GM21786 (cell line): ENCODE measurements around the gene PIP4K2C.

Experiments
- ATAC-seq: cut with Tn5 transposase; IDR thresholded peaks from one replicate; pipeline ENCODE4 v1.9.1; 2021; ENCODE audit not compliant: unreplicated experiment

PIP4K2C gene

DNA sequence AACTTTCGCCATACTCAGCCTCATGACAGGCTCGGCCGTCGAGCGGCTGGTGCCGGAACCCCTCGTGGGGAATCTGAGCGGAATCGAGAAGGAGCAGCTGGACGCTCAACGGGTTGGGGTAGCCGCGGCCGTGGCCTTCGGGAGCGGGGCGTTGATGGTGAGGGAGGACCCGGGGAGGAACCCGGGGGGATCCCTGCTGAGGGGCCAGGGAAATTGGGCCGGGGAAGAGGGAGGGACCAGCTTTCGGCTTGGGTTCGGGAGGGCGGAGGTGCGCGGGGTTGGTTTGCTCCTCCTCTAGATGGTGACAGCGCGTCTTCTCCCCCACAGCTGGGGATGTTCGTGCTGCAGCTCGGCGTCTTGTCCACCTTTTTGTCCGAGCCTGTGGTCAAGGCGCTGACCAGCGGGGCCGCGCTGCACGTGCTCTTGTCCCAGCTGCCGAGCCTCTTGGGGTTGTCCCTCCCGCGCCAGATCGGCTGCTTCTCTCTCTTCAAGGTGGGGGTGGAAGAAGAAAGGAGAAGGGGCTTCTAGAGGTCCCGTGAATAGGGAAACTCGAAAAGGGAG, 30.0 kb downstream of the PIP4K2C start:
- ATAC-seq: no peak

DNA sequence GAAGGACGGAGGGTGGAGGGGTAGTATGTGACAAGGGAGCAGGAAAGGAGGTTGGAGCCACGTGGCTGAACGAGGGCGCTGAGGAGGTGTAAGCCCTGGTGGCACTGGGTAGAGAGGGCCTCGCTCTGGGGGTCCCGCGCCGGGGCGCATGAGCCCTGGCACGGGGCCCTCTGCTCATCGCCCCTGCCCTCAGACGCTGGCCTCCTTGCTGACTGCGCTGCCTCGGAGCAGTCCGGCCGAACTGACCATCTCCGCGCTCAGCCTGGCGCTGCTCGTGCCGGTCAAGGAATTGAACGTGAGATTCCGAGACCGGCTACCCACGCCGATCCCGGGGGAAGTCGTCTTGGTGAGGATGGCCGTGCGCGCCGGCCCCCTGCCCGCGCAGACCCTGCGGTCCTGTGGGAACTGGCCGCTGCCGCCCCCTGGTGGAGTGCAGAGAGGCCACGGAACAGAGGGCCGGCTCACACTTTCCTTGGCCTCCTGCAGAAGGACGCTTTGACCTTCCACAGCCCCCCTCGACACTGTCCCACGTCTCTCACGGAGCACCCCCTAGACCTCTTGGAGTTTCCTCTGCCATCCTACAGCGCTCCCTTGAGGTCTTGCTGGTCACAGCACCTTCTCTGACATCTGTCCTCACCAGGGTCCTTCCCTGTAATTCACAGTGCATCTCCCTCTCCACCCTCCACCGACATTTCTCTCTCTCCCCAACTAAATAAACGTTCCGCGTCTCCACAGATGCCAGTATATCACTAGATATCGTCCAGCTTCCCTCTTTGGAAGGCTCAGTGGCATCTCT, 30.7 kb downstream of the PIP4K2C start:
- ATAC-seq: peak; percentile 50

DNA sequence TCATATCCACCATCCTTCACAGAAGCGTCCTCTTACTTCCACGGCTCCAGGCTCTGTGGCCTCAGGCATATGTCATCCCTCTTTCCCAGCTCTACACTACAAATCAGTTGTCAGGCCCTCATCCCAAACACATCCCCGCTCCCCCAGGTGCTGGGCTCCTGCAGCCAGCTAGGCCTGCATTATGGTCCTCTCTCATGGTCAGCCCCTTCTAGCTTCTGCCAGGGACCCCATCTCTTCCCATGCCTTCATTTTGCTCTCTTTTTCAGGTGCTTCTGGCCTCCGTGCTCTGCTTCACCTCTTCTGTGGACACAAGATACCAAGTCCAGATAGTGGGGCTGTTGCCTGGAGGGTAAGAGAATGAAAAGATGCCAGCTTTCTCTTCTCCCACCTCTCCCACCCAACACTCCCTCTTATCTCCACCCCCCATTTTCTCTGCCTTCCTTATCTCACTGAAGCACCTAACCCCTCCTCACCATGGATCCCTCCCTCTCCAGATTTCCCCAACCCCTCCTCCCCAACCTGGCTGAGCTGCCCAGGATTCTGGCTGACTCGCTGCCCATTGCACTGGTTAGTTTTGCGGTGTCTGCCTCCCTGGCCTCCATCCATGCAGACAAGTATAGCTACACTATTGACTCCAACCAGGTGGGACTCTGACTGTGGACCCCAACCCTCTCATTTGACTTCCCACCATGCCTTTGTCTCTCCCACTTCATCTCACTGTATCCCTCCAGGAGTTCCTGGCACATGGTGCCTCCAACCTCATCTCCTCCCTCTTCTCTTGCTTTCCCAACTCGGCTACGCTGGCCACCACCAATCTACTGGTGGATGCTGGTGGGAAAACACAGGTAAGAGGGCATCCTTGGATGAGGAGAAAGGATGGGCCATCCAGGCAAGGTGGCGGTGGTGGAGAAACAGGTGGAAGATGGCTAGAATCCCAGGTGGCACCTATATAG, 31.6 kb downstream of the PIP4K2C start:
- ATAC-seq: no peak

DNA sequence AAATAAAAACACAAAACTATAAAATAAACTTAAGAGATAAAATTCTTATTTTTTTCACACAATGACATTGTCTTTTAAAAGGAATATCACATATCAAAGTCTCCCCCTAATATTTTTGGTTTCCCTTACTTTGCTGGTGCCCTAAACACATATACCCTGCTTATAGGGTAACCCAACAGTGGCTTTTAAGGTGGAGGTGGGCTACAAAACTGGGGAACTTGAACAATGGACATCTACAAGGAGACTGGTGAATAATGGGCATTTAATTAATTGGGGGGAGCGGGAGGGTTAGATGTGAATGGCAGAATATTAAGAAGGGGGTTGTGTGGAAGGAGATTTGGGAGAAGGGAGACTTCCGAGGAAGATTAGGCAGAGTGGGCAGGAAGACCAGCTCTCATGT, 32.4 kb downstream of the PIP4K2C start:
- no peak for ATAC-seq

DNA sequence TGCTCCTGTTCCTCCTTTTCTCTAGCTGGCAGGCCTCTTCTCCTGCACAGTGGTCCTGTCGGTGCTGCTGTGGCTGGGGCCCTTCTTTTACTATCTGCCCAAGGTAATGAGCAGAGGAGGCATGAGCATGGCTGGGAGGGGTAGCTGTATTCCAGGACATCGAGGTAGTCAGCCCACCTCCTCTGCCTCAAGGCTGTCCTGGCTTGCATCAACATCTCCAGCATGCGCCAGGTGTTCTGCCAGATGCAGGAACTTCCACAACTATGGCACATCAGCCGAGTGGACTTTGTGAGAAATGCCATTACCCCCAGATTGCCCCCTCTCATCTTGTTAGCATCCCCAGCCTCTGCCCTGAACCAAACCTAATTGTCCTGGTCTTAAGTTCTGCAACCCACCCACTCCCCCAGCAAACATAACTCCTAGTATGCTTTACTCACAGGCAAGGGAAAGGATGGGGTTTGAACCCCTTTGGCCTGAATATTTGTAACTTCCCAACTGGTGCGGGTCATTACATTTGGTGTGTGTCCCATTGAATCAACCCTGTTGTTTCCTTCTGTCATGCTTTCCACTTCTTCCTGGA, 32.9 kb downstream of the PIP4K2C start:
- no peak for ATAC-seq

DNA sequence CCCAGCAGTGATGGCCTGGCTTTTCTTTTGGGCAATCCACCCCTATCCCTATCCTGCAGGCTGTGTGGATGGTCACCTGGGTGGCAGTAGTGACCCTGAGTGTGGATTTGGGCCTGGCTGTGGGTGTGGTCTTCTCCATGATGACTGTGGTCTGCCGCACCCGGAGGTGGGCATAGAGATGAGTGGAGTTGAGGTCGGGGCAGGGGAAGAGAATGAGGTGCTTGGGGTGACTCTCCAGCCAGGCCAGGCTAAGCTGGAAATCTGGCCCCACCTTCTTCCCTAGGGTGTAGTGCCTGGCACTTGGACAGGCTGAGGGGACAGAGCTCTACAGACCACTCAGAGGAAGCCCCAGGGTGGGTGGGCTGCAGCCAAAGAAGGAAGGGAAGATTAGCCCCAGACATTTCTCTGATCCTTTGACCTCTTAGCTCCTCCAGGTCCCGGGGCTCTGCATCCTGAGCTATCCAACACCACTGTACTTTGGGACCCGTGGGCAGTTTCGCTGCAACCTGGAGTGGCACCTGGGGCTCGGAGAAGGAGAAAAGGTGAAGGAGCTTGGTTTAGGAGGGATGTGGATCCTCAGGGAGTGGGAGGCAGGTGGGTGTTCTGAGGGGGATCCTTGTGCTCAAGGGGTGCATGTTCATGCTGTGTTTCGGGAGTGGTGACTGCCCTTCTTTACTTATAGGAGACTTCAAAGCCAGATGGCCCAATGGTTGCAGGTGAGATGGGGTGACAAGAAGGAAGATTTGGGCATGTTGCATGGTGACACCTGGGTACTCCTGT, 33.6 kb downstream of the PIP4K2C start:
- ATAC-seq: no peak

DNA sequence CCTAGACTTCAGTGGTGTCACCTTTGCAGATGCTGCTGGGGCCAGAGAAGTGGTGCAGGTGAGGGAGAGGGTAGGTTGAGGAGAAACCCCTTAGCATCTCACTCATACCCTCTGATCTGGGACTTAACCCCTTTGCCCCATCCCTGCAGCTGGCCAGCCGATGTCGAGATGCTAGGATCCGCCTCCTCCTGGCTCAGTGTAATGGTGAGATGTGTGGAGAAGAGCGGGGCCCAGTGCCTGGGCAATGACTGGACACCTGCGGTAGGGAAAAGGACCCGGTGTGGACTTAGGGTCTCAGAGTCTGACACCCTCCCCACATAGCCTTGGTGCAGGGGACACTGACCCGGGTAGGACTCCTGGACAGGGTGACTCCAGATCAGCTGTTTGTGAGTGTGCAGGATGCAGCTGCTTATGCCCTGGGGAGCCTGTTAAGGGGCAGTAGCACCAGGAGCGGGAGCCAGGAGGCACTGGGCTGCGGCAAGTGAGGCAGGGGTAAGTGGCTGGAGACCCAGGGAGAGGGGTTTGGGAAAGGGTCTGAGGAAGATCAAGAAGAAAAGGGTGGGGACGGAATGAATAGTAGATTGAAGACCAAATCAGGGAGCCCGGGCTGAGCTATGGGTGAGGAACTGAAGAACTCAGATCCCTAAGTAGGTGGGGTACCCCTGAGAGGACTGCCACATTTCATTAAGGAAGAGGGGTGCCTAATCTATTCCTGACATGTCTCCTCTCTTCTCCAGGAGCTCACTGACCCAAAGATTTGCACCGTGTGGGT, 34.5 kb downstream of the PIP4K2C start:
- ATAC-seq: no peak

DNA sequence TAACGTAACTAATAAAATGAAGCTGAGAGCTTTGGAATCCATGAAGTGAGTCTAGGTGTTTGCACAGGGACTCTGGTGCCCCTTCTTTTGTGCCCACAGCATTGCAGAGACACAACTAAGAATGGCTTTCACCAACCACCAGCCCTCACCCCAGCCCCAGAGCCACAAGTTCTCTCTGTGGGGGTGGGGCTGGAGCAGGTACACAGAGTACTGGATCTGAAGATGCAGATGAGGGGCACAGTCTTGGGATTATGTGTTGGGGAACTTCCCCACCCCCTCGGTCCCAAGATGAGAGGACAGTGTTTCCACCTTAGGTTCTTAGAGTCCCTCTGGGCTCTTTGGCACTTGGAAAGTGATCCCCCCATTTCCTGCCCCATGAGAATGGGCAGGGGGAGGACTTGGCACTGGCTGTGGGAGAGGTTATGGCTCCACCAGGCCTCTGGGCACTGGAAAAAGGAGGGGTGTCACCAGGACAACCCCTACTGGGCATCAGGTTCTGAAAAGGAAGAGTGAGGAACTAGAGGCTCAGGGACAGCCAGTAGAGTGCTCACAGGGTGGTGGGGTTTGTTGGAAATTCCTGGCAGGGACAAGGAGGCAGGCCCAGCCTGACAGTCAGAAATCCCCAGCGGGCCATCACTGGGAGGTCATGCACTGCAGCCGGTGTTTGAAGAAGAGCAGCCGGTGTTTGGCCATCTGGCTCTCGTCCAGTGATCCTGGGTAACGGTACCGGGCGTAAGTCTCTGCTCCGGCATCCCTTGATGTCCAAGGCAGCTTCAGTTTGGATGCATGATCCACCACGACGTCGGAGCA, 35.3 kb downstream of the PIP4K2C start:
- ATAC-seq: no peak

DNA sequence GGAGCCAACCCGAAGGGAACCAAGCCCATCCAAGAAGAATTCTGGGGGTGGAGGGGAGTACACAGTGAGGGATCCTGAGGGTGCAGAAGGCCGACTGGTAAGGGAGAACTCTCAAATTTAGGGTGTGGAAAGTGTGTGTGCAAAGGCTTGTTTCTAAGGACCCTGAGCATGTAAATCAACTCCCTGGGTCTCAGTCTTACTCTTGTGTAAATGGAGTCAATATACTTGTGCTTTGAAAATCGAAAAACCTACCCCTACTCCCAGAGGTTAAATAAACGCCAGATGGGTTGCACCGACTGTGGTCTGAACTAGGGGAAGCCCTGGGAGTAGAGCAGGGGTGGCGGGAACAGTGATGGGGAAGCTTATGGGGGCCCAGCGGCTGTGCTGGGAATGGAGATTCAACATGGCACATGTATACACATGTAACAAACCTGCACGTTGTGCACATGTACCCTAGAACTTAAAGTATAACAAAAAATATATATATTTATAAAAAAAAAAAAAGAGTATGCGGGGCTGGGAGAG, 36.0 kb downstream of the PIP4K2C start:
- ATAC-seq: no peak

DNA sequence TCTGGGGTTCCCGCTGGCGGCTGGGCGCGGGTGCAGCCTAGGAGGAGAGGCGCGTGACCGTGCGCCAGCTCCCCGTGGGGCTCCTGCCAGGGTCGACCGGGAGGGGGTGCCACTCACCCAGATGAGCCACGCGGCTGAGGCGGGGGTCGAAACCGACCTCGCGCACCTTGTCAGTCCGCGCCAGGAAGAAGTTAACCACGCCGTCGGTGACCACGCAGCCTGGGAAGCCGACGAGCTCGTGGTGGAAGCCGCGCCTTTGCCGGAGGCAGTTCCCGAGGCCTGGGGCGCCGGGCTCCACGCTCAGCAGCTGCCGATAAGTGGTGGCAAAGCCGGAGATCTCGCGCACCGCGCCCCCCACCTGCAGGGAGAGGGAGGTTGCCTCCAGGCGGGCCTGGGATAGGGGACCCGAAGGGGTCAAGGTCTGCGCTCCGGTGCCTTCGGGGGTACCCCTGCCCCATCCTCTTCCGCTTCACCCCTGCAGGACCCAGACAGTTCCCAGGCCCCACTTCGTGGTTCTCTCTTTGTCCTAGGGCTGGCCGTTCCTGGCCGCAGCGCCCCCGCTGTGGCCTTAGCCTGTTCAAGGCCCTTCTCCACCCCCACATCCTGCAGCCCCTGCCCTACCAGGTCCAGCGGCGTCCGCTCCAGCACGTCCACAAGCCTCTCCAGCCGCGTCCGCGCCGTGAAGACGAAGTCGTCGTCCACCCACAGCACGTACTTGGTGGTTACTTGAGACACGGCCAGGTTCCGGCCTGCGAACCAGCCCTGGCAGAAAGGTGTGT, 36.7 kb downstream of the PIP4K2C start:
- ATAC-seq: no peak

DNA sequence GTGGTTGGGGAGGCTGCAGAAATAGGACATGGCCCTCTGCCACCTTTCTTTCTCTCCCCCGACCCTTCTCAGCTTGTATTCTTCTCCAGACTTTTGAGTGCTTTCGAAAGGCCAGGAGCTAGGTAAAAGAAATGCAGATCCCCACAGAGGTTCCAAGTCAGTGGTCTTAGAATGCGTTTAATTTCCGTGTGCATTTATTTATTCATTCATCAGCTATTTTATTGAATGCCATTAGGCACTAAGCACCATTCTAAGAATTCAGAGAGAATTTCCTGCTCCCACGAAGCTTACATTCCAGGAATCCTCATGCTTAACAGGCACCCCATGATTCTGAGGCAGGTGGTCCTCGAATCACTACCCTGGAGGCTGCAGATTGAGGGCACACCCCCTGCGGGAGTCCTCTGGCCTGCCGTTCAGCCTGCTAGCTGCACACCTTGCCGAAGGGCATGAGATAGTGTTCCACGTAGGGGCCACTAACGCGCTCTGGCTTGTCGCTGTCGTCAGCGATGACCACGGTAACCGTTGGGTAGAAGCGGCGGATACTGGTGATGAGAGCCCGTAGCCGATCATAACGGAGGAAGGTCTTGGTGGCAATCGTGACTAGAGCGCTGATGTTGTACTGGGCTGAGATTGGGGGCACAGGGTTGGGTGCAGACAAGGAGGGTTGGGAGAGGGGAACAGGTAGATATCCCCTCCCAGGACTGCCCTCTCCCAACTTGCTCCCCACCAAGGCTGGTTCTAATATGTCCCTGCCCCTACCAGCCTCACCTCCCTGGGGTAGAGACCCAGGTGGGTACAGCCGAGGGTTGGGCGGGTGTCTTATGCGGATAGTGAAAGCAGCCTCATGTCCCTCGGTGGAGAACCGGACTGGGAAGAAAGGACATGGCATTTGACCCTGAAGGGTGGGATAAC, 37.5 kb downstream of the PIP4K2C start:
- ATAC-seq: no peak

DNA sequence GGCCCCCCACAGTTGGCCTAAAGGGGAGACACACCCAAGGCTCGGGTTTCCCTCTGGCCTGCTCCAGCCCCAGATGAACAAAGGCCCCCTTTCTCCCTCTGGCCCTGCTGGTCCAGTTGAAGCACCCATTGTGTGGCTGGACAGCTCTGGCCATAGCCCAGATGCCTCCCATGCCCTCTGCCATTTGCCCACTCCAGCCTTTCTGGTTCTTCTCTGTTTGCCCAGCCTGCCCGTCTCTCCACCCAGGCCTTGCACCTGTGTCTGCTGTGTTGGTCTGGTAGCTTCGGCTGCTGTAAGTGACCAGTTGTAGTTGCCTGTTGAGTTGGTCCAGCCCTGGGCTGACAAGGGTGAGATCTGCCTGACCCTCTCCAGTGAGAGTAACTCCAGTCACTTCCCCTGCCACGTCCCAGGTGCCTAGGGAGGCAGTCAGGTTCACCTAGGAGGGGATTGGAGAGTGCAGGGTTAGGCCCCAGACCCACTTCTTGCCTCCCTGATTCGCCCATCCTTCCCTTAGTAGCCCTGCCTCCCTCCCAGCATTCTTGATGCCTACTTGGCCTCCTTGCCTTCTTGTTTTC, 39.0 kb downstream of the PIP4K2C start:
- ATAC-seq: no peak

DNA sequence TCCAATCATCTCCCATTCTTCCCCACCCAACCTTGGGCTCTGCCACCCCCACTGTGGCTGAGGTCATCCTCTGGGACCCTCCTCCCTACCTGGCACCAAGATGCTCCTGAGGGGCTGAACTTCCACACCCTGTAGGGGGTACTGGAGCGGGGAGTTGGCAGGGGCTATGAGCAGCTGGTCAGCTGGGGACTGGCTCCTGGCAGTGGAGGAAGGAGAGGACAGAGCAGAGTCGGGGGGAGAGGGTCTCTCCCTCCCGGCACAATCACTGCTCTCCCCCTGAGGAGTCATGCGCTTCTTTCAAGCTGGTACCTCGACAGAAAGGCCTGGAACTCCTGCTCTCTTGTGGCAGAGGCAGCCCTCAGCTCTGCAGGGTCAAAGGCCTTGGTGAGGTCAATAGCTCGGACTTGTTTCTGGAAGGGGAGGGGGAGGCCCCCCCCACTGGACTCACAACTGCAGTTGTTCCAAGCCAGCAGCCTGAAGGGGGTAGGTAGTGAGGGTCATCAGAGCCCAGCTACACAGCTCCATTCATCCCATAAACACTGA, 40.0 kb downstream of the PIP4K2C start:
- no peak for ATAC-seq

DNA sequence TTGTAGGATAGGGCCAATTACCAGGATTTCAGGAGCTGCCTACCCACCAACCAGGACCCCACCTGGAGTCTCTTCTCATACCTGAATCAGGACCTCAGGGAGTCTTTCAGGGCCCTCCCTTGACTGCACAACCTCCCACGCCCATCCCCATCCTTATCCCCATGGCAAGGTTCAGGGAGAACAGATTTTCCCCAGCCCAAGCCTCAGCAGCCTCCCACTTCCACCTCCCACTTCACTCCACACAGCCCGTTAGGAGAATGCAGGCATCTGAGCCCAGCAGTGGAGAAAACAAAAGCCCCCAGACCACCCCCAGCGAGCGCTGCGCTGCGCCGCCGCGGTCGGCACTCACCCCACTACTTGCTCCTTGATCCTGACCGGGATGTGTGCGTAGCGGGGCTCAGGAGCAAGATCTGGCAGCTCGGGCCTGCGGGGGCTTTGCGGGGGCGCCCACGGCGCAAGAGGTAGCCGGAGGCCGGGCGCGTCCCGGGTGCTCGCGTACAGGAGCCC, 40.6 kb downstream of the PIP4K2C start:
- no peak for ATAC-seq

DNA sequence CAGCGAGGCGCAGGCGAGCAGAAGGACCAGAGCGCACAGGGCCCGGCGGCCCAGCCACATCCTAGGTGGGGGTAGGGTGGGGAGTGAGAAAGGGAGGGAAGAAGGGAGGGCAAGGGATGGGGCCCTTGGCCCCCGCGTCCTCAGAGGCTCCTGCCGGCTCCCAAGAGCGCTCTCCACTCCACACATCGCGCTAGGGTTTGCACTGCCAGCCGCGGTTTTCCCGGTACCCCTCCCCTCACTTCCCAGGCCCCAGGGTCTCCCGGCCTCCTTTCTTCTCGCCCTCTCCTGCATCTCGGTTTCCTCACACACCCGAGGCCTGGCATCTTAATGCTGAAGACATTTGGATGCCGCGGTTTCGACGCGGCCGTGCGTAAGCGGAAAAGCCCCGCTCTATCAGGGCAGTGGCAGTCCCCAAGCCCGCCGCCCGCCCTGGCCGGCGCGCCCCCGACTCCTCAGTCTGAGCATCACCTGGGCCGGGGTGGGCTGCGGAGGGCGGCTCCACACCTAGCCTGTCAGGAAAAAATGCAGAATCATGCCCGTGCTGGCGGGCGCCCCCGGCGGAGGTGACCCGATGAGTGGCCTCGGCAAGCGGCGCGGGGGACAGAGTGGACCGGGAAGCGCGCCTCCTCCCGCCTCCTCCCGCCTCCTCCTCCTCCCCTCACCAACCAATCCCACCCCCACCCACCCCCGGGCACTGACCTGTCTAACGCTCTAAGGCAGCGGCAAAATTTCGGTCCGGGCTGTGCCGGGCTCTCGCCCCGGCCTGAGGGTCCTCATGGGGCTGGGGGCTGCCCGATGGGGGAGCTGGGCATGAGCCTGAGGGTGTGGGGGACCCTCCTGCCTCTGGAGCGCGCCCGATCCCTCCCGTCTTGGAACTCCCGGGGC, 41.3 kb downstream of the PIP4K2C start:
- ATAC-seq: no peak
